HG03045 (cell line): Measurements from ENCODE around the gene AUTS2.

Experiments
- ATAC-seq: cut with Tn5 transposase; IDR thresholded peaks from one replicate; pipeline ENCODE4 v1.9.1; 2021; ENCODE audit warnings: mild to moderate bottlenecking, moderate library complexity; ENCODE audit not compliant: unreplicated experiment

AUTS2 gene

DNA sequence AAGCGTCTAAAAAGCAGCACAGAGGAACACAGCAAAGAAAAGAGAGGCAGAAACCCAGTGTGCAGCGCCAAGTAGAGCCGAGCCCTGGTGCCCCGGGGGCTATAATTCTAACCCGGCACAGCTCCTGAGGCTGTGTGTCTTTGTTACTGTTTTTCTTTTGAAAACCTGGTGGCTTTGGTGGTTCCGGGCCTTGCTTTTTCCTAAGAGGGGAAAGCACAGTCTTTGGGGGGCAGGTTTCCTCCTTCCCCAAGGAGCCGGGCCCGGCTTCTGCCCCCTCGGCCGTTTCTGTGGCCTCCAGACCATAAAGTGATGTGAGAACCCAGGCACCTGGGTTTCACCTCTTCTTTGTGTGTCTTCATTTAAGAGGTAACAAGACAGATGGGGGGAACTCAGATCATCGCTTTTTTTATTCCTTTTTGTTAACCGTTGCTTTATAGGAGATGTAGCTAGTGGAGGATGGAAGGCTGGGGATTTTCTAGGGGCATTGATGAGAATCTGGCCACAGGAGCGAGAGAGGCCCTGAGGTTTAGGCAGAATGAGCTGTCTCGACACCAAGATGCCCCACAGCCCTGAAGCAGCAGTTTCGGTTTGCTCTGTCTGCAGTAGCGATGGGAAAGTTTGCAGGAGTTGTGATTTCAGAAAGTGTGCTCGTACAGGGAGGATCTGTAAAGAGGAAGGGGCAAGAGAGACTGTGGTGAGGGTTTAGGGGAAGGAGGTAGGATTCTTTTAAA is 1165.9 kb downstream of the AUTS2 start:
- ATAC-seq, result no peak

DNA sequence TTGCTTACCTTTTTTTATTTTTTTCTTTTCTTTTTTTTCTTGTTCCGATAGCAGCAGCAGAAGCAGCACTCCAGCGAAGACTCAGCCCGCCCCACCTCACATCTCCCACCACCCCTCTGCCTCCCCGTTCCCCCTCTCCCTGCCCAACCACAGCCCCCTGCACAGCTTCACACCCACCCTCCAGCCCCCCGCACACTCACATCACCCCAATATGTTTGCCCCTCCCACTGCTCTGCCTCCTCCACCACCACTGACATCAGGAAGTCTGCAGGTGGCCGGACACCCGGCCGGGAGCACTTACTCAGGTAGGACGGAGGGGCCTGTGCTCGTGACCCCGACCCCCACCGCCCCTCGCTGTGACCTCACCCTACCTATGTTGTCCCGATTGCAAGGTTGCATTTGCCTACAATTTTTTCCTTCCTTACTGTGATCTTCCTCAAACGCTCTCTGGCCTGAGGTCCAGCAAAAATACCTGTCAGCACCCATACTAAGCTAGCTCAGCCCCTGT is 1166.5 kb downstream of the AUTS2 start:
- ATAC-seq, result no peak

DNA sequence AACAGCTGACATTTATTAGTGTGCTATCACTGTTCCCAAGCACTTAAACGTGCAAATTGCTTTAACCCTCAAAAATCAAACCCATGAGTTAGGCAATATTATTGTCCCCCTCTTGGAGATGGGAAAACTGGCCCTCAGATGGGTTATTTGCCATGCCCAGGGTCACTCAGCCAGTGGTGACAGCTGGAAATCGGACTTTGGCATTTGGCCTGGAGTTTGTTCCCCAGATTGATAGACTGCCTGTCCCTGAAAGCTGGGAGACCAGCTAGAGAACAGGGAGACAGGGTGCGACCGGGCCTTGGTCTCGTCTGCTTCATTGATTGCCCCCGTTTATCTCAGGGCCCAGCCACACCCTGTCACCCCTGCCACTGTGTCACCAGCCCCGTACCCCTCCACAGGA is 1167.4 kb downstream of the AUTS2 start:
- ATAC-seq, result no peak

DNA sequence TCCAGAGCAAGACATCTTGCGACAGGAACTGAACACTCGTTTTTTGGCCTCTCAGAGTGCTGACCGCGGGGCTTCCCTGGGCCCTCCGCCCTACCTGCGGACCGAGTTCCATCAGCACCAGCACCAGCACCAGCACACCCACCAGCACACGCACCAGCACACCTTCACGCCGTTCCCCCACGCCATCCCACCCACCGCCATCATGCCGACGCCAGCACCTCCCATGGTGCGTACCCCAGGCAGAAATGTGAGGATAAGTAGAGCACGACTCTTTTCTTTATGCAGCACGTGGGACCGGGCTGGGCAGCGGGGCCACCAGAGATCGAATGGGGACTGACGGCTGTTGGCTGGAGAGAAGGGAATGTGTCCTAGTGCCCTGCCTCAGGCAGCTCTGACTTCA is 1167.8 kb downstream of the AUTS2 start:
- no peak for ATAC-seq

DNA sequence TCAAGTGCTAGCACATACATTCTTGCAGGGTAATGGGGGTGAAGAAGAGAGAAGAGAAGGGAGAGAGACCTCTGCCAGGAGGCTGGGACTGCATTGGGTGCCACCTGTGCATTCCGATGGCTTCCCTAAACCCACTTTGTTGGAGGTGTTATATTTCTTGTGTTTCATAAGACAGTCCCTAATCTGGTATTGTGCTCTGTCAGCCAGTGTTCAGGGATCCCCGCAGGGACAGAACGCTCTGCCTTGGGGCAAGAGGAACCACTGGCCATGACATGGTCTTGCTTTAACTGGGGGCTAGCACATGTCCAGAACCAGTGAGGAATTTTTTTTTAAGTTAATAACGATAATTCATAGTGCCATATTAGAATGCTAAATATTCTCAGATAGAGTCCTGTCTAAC is 1168.4 kb downstream of the AUTS2 start:
- ATAC-seq, result no peak

DNA sequence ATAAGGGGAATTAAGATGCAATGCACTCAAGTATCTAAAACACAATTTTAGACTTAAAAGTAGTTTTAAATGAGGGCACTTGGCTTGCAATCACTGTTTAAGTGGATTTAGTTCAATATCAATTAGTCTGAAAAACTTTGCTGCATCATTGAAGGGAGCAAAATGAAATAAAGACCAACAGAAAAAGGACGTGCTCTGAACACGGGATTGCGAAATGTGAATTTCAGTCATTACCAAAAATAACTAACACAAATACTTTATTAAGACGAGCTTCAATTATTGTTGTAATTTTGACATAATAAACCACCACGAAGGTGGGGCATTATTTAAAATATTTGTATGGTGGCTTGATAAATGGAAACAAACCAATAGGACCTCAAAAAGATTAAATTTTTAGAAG is 1171.9 kb downstream of the AUTS2 start:
- no peak for ATAC-seq

DNA sequence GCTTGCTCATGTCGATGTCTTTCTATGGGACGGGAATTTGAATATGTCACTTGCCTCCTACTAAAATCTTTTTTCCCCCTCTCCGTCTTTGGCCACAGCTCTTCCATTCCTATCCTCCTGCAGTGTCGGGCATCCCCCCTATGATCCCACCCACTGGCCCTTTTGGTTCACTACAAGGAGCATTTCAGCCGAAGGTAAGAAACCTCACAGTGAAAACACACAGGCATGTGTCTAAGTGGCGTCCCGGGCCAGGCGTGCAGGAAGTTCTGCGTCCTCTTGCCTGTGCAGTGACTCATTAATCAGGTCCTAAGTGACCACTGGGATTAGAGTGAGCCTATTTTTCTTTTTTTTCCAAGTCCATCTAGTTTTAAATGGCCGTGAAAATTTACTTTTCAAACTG is 1173.2 kb downstream of the AUTS2 start:
- ATAC-seq, result no peak

DNA sequence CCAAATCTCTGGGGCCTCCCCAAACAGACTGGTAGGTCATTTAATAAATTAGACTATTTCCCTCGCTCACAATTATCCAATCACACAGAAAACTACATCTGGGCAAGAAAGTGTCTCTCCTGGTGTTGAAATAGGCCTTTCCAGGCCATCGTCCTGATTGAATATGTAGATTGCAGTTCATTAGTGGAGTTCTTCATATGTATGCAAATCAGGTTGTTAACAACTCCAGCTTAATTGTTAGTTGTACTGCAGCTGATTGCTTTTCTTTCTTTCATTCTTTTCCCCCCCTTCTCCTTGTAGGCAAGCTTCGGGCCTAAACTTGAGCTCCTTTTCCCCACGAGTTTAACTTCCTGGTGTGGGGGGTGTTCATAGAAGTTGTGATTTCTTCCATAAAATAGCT is 1174.6 kb downstream of the AUTS2 start:
- ATAC-seq, result no peak

DNA sequence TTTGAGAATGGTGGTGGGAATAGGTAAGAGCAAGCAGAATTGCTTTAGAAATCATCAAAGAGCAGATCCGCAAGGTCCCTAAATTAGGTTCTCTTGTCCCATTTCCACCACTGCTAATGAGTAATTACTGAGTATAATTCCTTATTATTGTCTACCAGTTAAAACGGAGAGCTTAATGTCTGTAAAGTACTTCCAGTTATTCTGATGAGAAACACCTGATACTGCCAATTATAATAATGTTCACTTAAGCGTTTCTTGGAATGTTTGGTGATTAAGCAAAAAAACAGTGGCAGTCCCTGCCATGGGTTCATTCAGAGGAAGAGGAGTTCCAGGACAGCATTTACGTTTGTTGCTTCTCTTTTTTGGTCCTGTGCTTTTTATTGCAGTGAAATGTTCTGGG is 1175.1 kb downstream of the AUTS2 start:
- ATAC-seq, result no peak

DNA sequence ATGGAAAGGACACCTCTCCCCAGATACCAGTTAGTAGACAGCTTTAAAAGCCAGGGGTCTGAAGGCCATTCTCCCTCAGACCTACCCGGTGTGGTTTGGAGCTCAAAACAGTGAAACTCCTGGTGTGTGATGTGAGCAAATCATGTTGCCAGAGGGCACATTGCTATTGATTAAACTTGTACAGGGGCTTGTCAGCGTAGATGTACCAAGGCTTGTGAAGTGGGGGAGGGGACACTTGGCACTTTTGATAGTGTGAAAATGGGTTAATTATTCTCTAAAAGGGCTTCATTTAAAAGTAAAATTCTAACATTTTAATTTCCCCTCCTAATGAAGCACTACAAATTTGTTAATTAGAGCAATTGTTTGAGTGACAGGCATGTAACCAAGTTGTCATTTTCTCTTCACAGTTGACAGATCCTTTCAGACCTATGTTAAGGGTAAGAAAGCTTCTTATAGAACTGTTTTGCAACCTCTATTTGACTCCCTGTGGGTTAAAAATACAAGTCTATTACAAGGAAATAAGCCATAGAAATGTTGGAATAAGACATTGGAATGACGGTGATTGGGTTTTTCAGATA is 1176.8 kb downstream of the AUTS2 start:
- ATAC-seq, result no peak

DNA sequence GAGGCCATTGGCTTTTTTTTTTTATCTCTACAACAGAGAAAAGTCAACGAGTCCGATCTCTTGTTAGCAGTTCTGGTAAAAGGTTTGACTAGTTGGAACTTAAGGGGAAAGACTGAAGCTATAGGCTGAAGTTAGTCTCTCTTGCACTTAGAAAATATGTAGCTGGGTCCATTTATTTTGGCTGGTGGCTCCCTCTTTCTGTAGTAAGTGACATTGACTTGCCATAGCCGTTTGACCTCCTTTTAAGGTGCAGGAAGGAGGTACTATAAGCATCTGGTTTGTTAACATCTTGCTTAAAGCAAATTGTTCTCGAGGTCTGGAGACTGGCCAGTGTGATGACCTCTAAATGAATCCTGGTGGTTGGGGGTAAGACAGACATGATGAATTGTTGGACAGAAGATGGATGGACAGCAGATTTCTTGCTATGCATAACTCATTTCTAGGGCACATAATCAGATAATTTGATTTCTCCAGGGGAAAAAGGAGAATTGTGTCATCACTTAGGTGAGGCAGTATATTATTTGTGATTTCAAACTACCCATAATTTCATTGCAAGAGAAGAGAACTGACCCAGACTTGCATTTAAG is 1177.4 kb downstream of the AUTS2 start:
- no peak for ATAC-seq

DNA sequence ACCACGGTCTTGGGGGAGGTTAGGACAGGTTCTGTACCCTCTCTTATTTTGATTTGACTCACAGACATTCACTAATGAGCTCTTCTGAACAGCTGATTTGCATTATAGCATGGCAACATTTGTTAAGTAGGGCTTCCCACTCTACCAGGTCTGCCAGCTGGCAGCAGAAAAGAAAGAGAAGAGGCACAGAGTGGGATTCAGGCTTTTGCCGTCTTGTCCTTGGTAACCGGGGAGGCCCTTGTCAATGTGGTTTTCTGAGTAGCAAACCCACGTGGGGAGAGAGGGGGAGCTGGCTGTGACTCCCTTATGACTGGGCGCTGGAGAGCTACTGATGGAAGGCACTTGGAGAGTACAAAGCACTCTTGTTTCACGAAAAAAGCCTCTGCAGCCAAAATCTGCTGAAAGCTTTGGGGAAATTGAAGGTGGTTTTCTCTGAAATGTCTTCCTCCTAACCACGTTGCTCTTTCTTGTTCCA is 1178.4 kb downstream of the AUTS2 start:
- no peak for ATAC-seq

DNA sequence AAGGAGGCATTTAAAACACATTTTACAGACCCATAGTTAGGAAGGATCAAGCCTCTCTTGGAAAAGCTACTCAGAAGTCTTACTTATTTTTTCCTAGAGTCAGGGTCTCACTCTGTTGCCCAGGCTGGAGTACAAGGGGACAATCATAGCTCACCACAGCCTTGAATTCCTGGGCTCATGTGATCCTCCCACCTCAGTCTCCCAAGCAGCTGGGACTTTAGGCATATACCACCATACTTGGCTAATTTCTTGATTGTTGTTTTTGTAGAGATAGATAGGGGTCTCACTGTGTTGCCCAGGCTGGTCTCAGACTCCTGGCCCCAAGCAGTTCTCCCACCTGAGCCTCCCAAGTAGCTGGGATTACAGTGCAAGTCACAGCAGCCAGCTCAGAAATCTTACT is 1179.0 kb downstream of the AUTS2 start:
- no peak for ATAC-seq

DNA sequence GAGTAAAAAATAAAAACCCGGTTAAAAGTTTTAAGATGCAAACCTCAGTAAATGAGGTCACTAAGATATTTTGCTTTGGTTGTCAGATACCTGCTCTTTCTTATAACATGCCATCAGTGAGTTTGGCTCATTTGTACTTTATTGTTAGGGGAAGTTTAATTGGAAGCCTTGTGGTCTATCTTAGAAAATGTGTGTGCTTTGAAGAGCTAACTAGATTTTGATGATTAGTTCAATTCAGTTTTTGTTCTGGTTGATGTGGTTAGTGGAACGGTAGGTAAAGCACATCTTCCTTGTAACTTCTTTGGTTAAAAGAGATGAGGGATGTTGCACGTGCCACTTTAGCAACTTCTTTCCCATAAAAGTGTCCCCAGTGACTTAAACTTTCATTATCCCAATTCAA is 1180.3 kb downstream of the AUTS2 start:
- no peak for ATAC-seq

DNA sequence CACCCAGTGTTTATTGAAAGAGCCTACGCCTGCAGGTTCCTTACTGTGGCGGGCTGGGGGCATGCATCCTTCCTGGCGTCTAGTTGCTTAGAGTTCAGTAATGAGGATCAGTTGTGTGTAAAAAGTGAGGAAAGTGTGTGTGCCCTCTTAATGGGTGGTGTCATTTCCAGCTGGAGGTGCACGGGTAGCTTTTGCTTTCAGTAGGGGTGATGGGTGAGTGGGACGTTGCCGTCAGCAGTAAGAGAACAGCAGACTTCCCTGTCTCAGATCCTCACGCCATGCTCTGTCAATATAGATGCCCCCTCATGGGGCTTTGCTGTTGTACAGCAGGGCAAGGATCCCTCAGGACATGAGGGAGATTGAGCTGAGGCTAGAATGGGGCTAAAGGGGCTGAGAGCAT is 1181.0 kb downstream of the AUTS2 start:
- no peak for ATAC-seq

DNA sequence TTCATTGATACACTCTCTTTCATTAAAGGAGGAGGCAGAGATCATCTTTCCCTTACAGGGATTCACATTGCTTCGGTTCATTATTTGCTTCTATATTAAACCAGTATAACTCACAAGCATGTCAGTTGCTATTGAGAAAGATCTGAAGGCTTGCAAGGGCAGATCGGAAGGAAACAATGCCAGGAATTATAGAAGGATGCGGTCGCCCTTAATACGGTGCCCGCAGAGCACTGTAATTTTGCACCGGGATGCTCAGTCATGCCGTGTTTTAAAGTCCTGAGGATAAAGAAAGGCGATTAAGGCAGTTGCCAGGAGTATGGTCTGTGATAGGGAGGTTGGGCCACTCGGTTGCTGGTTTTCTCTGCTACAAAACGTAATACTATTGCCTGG is 1183.6 kb downstream of the AUTS2 start:
- no peak for ATAC-seq

DNA sequence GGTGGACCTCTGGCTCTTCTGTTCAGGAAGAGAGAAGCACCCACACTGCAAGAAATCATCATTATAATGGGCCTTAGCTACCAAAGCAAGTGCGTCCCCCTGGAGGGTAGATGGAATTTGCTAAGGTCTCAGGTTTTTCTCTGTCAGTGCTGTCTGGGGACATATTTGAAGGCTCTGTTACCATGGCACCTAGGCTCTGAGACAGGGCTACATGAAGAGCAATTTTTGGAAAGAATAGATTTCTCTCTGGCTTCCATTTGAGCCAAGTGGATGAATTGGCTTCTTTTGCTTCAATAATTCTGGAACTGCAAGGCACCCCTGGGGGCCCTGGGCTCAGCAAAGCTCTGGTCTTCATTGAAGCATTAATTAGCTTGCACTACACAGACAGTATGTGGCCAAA is 1184.5 kb downstream of the AUTS2 start:
- no peak for ATAC-seq

DNA sequence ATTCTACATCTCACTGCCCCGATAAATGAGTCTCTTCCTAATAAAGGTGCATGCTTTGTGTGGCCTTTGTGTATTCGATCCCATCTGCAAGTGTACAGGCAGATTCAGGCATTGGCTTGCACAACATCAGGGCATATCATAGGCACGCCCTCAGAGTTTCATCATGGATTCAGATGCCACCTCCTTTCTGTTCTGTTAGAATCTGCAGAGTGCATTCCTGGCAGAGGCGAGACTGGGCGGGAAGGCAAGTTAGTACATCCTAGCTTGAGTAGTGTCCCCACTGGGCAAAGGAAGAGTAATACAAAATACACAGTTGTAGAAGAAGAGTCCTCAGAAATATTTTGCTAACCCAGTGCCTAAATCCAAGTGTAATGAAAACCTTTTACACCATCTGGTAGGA is 1187.2 kb downstream of the AUTS2 start:
- ATAC-seq, result no peak

DNA sequence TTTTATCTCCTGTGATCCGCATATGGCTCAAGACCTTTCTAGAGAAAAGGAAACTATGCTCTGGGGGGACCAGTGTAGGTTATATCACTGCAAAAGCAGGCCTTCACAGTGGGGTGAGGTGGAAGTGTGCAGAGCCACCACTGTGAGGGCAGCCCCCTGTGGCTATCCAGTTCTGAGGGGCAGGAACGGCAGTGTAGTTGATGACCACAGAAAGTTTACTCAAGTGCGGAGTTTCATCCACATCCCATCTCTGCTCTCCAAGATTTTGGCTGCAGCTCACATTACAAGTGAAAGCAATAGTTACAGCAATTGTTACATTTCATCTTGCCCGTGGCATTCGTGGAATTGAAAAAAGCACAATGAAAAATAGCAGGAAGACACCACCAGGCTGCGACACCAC is 1187.8 kb downstream of the AUTS2 start:
- ATAC-seq, result no peak

DNA sequence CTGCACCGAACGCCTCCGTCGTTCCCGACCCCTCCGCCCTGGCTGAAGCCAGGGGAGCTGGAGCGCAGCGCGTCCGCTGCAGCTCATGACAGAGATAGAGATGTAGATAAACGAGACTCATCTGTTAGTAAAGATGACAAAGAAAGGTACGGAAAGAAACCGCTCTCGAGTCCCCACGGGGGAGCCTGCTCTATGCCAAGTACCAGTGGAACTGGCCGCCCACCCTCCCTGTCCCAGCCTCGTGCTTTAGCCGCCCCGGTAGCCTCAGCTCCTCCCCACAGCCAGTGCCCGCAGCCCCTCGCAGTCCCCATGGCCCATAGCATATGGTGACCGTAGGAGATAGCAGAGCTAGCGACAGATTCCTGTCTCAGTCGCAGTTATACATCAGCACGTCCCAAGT is 1189.0 kb downstream of the AUTS2 start:
- no peak for ATAC-seq

DNA sequence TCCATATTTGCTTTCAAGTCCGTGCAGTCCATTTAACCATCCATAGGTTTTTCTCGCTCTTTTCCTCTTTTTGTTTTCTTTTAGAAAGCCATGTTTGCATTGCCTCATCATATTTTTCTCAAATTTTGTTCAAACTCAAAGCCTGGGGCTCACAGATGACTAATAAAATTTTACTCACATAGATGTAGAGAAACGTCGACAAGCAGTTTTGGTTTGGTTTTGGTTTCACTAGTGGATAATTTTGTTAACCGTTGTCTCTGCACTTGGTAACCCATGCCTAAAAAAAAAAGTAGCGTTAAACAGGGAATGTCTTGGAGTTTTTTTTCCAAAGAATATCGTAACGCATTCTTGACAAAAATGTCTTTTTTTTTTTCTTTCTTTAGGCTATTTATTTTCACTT is 1189.5 kb downstream of the AUTS2 start:
- ATAC-seq, result no peak

DNA sequence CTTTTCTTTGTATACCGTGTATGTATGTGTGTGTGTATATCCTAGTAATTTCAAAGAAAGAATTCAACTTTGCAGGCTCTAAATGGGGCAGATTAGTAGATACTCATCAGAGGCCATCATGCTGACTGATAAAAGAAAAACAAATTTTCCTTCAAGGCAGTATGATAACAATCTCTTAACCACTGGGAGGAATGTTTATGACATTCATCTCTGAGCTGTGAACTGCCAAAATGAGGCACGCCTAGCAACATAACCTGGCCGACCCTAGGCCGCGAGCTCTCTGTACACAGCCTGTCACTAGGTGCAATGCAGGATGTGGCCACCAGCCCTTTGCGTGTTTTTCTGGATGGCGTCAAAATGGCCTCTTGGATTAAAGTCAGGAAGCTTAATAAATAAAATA is 1190.0 kb downstream of the AUTS2 start:
- no peak for ATAC-seq
